A549 (cell line): ENCODE measurements around the gene RGS6.

Experiments
- BHLHE40 ChIP-seq: IDR thresholded peaks from 2 replicates; pipeline ENCODE4 v1.6.1; 2012; ENCODE audit warnings: low read depth, low read length, inconsistent platforms
- CBX8 ChIP-seq: fragments of 200-600 bp; sonication (generic); IDR thresholded peaks from 2 replicates; pipeline ENCODE4 v1.6.1; 2016
- CEBPB ChIP-seq, 2 experiments: fragments of >200 bp in 1 of 2; sonication (Bioruptor Twin) in 1 of 2; formaldehyde crosslinking in 1 of 2; IDR thresholded peaks; 2 replicates each; pipeline ENCODE4 v1.6.1; 2012 to 2016
- CTCF ChIP-seq: fragments of >200 bp; sonication (Bioruptor Twin); formaldehyde crosslinking; IDR thresholded peaks from 3 replicates; pipeline ENCODE4 v1.5.1; 2016
- MYC ChIP-seq: IDR thresholded peaks from 2 replicates; pipeline ENCODE4 v1.6.1; 2012; ENCODE audit warnings: mild to moderate bottlenecking, inconsistent platforms, low read length, improper control_type of control experiment, borderline replicate concordance
- NPAS2 ChIP-seq: fragments of 250-450 bp; sonication (Bioruptor Pico); IDR thresholded peaks from 2 replicates; pipeline ENCODE4 v1.8.0; 2022; ENCODE audit warnings: mild to moderate bottlenecking, moderate library complexity, borderline replicate concordance
- POLR2A ChIP-seq: IDR thresholded peaks from 2 replicates; pipeline ENCODE4 v1.6.1; 2012; ENCODE audit warnings: mild to moderate bottlenecking, low read length
- RAD21 ChIP-seq, 2 experiments: fragments of >200 bp in 1 of 2; sonication (Bioruptor Twin) in 1 of 2; formaldehyde crosslinking in 1 of 2; IDR thresholded peaks in 1 of 2; conservative IDR thresholded peaks in 1 of 2; 2 replicates in 1 of 2; 3 replicates in 1 of 2; pipeline ENCODE4 v1.6.1; 2012 to 2018; ENCODE audit warnings: inconsistent platforms in 1 of 2
- RFX5 ChIP-seq: fragments of 450-650 bp; IDR thresholded peaks from 2 replicates; pipeline ENCODE4 v1.7.1; 2014; ENCODE audit warnings: antibody characterized with exemption, mild to moderate bottlenecking, moderate library complexity
- RNF2 ChIP-seq: fragments of 200-600 bp; sonication (generic); IDR thresholded peaks from 2 replicates; pipeline ENCODE4 v1.6.1; 2016; ENCODE audit warnings: low read depth, mild to moderate bottlenecking, antibody characterized with exemption, moderate library complexity, borderline replicate concordance
- SREBF2 ChIP-seq: fragments of 450-650 bp; IDR thresholded peaks from 2 replicates; pipeline ENCODE4 v1.6.1; 2014; ENCODE audit warnings: mild to moderate bottlenecking, moderate library complexity

GRCh38 chr14:72377016-72377415 lies 444.8 kb downstream of the RGS6 start:
- TF ChIP-seq RNF2, result no peak
- no peak for TF ChIP-seq CTCF
- no peak for TF ChIP-seq MYC
- no peak for TF ChIP-seq SREBF2
- TF ChIP-seq BHLHE40, result no peak
- no peak for TF ChIP-seq CBX8
- TF ChIP-seq RAD21 (conservative IDR thresholded peaks at IDR 0.05 in 1 of 2, IDR thresholded peaks at IDR 0.05 in 1 of 2), result no peak
- no peak for TF ChIP-seq POLR2A
- no peak for TF ChIP-seq CEBPB (IDR thresholded peaks at IDR 0.05)
- no peak for TF ChIP-seq NPAS2 (CRISPR knock-in tag)
- TF ChIP-seq RFX5, result no peak
